ENCODE measurements around the gene DOK7.

Gene DOK7

DNA sequence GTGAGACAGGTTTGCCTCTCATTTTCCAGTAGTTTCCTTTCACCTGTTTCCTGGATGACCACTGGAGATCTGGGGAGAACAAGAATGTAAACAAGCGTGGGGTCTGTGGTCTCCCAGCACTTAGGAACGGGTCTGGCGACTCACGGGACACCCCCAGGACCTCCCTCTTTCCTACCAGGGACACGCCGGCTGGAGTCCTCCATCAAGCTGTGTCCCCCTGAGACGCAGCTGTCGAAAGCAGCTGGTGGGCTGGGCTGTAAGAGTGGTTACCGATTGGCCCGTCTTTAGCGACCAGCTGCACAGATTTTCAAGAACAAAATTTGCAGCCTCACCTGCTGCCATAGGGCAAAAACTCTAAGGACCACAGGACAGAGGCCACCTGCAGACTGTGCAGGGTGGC lies 57.2 kb downstream of the DOK7 start:
- TF ChIP-seq, protein P1, sequence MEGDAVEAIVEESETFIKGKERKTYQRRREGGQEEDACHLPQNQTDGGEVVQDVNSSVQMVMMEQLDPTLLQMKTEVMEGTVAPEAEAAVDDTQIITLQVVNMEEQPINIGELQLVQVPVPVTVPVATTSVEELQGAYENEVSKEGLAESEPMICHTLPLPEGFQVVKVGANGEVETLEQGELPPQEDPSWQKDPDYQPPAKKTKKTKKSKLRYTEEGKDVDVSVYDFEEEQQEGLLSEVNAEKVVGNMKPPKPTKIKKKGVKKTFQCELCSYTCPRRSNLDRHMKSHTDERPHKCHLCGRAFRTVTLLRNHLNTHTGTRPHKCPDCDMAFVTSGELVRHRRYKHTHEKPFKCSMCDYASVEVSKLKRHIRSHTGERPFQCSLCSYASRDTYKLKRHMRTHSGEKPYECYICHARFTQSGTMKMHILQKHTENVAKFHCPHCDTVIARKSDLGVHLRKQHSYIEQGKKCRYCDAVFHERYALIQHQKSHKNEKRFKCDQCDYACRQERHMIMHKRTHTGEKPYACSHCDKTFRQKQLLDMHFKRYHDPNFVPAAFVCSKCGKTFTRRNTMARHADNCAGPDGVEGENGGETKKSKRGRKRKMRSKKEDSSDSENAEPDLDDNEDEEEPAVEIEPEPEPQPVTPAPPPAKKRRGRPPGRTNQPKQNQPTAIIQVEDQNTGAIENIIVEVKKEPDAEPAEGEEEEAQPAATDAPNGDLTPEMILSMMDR (IDR thresholded peaks at IDR 0.05): no peak

DNA sequence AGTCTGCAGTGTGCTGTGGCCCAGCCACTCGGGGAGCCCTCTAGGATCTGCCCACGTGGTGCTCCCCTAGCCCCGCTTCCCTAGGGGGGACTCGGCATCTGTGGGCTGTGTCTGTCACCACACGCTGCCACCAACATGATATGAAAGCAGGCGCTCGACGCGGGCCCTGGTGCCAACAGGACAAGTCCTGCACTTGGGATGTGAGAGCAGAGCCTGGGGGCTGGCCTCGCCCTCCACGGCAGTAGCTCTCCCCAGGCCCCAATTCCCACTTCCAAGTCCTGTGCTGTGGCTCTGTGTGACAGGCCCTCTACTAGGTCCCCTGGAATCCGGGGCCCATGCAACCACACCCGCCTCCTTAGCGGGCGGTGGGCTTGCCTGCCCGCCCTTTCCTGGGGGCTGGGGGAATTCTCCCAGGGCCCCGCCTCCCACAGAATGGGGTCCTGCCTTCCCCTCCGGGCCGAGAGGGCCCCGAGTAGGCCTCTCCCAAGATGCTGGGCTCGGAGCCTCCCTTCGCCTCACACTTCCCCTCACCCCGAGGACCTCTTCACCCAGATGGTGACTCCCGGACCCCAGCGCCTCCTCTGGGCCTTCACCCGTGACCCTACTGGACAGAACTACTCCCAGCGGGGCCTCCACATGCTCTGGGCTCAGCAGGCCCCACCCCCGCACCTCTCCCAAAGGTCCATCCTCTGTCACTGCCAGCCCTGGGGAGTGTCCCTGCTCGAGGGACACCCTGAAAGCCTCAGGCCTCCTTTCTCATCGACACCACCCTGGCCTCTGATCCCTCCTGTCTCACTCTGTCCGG lies 57.9 kb downstream of the DOK7 start:
- TF ChIP-seq, protein P1 (IDR thresholded peaks at IDR 0.05): no peak

DNA sequence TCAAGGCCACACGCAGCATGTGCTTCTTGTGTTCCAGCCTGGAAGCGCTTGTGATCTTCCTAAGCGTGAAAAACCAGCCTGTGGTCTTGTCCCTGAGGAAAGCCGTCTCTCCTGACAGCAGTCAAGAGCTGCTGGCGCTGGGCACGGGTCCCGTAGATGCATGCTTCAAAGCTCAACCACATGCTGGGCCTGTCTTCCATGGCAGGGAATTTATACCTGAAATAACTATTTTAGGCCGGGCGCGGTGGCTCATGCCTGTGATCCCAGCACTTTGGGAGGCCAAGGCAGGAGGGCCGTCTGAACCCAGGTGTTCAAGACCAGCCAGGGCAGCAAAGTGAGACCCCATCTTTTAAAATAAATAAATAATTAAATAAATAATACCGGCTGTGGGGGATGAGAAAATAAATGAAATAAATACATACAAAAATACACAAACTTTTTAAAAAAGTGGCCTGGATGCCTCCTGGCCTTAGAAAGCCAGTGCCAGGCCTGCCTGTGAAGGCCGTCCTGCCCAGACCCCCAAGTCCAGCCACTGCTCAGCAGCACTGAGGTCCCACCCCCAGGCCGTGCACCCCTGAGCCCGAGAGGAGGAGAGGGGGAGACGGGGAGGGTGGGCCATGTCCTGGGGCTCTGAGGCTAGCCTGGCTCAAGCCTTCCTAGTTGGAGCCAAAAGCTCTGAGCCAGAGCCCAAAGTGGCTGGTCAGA lies 58.7 kb downstream of the DOK7 start:
- TF ChIP-seq, protein P1 (IDR thresholded peaks at IDR 0.05): no peak

DNA sequence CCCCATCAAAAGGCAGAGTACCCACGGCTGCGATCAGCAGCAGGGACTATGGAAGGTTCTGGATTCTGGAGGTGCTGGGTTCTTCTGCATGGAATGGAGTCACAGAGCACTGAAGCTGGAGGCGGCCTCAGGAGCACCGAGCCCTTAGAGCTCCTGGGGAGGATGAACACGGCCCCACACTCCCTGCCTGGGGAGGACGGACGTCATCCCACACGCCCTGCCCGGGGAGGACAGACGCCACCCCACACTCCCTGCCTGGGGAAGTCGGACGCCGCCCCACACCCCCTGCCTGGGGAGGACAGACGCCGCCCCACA lies 59.2 kb downstream of the DOK7 start:
- TF ChIP-seq, protein P1 (IDR thresholded peaks at IDR 0.05): no peak

DNA sequence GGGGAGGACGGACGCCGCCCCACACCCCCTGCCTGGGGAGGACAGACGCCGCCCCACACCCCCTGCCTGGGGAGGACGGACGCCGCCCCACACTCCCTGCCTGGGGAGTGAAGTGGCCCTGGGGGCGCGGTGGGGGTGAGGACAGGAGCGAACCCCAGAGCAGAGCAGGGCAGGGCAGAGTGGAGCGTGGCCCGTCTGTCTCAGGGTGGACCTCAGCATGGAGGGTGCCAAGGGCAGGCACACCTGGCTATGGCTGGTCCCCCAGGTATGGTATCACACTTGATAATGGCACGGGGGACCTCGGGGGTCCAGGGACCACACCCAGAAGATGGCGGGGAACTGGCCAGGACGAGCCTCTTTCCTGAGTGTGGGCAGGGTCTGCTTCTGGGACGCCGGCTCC lies 59.5 kb downstream of the DOK7 start:
- TF ChIP-seq, protein P1 (IDR thresholded peaks at IDR 0.05): no peak

DNA sequence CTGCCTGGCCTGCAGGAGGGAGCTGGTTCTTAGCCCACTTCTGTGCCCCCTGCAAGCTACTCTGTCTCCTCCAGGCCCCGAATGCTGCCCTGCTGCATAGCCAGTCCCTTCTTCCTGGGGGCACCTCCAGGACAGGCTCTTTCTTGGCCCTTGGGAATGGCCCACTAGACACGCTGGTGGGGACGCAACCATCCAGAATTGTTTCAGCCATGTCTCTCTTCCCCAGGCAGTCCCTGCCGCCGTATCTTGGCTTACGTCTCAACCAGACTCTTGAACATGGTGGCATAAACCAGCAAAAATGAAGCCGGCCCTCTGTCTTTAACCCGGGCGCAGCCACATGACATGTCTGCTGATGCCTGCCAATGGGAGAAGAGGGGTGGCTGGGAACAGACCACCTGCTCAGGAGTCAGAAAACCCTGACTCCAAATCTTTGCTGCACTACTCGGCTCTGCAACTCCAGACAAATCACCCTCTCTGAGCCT lies 60.1 kb downstream of the DOK7 start:
- TF ChIP-seq, protein P1 (IDR thresholded peaks at IDR 0.05): no peak

DNA sequence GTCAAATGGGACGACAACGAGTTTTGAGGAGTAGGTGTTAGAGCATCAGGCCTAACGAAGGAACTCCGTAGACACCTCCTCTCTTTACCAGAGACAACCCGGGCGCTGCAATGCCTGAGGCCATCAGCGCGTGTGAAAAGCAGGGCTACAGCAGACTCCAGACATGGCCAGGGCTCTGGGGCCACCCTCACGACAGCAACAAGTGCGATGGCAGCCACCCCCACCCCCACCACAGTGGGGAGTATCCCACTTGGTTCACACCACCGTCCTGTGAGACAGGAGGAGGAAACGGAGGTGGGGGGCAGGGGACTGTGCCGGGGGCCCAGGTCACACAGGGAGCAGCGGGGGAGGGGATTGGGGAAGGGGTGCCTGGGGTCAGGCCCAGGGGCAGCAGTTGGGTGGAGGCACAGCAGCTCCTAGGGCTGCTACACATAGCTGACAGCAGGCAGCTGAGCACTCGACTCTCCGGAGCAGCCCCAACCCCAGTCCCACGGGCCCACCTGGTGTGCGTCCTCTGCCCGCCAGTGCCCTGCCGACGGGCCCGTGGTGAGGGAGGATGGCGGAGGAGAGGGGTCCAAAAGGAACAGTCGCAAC lies 60.6 kb downstream of the DOK7 start:
- TF ChIP-seq, protein P1 (IDR thresholded peaks at IDR 0.05): no peak

Data from LNCAP (cell line).